ENCODE results near the gene BTBD18.

GRCh38 chr11:57800444-57801182 lies 49.0 kb upstream of the BTBD18 start:
- TF ChIP-seq CTCF (conservative IDR thresholded peaks at IDR 0.05 in 1 of 2, IDR thresholded peaks at IDR 0.05 in 1 of 2; ENCODE audit: extremely low read depth in 1 of 2, insufficient read depth in 1 of 2, low read depth in 1 of 2, low read length in 2 of 2) (peak; percentile 74 to 80), EZH2 (IDR thresholded peaks at IDR 0.05; ENCODE audit: borderline replicate concordance, low read length) (no peak)
